Suppressor macrophage treated with lipopolysaccharide for 1 hour (primary cell): ENCODE results near the gene KRT35.
A peak's percentile ranks its signal among the peaks of the same experiment; 100 is the strongest.
"Not testable (repeated sequence)": the region's sequence is repeated elsewhere in the genome, so short reads cannot be mapped to it uniquely, and the experiment has no call there.

Experiments used
- DNase-seq, 3 donors: peaks; one replicate each; pipeline ENCODE4 v3.0.0-alpha.2; 2020 to 2022

Gene KRT35

GRCh38 chr17:41452281-41452680 lies 28.7 kb downstream of the KRT35 start:
- peak; percentile 19 to 39 (median 21) for DNase-seq

GRCh38 chr17:41451154-41451728 lies 29.7 kb downstream of the KRT35 start:
- no peak for DNase-seq

GRCh38 chr17:41449008-41449407 lies 31.9 kb downstream of the KRT35 start:
- DNase-seq, result no peak

- no peak for DNase-seq
These were observed 32.4 kb downstream of the KRT35 start for GRCh38 chr17:41448506-41448905.

- peak in 2 of 3 donors; percentile 23 to 27 for DNase-seq
These were observed 34.1 kb downstream of the KRT35 start for GRCh38 chr17:41446806-41447205.

- no peak for DNase-seq
These were observed 36.3 kb downstream of the KRT35 start for GRCh38 chr17:41444640-41445039.

GRCh38 chr17:41444186-41444585 lies 36.8 kb downstream of the KRT35 start:
- DNase-seq, result peak in 1 of 3 donors; percentile 12

GRCh38 chr17:41442739-41443138 lies 38.2 kb downstream of the KRT35 start:
- peak in 1 of 3 donors; percentile 6 for DNase-seq

GRCh38 chr17:41440531-41441033 lies 40.4 kb downstream of the KRT35 start, which contains the start of gene KRT38:
TSS of gene KRT38 (minus strand) at chr17:41440983. CDS start at chr17:41440921, 62 bp downstream.
- DNase-seq, result no peak

GRCh38 chr17:41439375-41439774 lies 41.6 kb downstream of the KRT35 start:
- peak in 1 of 3 donors; percentile 25 for DNase-seq

- no peak for DNase-seq
These were observed 43.2 kb downstream of the KRT35 start for GRCh38 chr17:41437769-41438168.

GRCh38 chr17:41437254-41437653 lies 43.7 kb downstream of the KRT35 start:
- no peak for DNase-seq

GRCh38 chr17:41434415-41434814 lies 46.5 kb downstream of the KRT35 start:
- DNase-seq, result no peak

- DNase-seq, result no peak
These were observed 46.9 kb downstream of the KRT35 start for GRCh38 chr17:41434005-41434404.

- peak; percentile 13 to 36 (median 22) for DNase-seq
These were observed 47.4 kb downstream of the KRT35 start for GRCh38 chr17:41433586-41433985.

GRCh38 chr17:41430376-41430775 lies 50.6 kb downstream of the KRT35 start:
- not testable (repeated sequence) for DNase-seq

- no peak for DNase-seq
These were observed 51.3 kb downstream of the KRT35 start for GRCh38 chr17:41429667-41430066.

GRCh38 chr17:41428591-41429291 lies 52.2 kb downstream of the KRT35 start:
- DNase-seq, result peak in 1 of 3 donors; percentile 18
